NCI-H1694 (cell line): ENCODE results near the gene PARP11.

Experiments
- DNase-seq: peaks from one replicate; lab custom pipeline; 2025; lab: John Stamatoyannopoulos, UW

The PARP11 gene

DNA sequence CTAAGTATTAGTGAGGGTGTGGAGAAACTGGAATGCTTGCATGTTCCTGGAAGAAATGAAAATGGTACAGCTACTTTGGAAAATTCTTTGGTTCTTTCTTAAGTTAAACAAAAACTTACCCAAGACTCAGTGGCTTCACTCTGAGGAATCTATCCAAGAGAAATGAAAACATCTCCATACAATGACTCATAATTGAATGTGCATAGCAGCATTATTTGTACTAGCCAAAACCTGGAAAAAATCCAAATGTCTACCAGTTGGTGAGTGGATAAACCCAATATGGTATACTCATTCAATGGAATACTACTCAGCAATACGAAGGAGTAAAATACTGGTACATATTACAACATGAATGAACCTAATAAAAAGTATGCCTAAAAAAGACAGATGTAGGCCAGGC, 102.3 kb downstream of the PARP11 start:
- no peak for DNase-seq

DNA sequence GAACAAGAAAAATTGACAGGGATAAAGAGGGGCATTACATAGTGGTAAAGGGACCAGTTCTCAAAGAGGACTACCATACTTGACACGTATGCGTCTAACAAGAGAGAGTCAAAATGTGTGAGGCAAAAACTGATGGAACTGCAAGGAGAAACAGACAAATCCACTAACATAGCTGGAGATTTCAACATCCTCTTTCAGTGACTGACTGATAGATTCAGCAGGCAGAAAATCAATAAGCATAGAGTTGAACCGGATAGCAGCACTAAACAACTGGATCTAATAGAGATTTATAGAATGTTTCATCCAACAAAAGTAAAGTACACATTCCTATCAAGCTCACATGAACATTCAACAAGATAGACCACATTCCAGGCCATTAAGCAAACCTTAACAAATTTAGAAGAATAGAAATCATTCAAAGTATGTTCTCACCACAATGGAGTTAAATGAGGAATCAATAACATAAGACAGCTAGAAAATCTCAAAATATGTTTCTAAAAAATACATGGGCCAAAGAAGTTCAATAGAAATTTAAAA, 104.2 kb downstream of the PARP11 start:
- DNase-seq = no peak

DNA sequence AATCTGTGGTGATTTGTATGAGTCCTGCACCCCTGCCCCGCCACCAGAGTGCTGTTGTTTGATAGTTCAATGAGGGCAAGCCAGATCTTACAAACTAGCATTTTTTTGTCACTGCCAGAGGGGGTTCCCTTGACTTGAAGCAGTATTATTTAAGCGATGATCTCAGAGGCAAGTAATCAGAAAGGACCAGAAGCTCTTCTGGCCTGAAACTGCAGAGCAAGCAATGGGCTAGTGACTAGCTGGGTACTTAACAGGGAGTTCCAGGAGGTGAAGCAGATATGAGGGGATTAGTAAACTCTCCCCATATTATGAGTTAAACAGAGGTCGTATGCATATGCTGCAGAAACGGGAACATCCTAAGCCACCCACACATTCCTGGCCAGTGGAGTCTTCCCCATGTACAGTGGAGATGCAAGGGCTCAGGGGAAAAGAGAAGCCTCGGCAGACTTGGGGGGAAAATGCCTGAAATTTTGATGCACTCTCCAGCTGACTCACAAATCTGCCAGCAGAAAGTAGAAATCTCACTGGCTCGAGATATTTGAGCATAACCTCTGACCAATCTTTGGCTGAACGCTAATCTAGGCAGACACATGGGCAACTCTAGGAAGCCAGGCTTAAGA, 112.0 kb downstream of the PARP11 start:
- no peak for DNase-seq

- DNase-seq = no peak
Measured at GRCh38 chr12:3759878-3760277, 113.3 kb downstream of the PARP11 start.
